SK-N-SH treated with all-trans-retinoic acid at 6 μM for 48 hours (cell line): Measurements from ENCODE around the gene CIT.

ENCODE experiments used
- CREB5 ChIP-seq: fragments of 250-450 bp; sonication (Bioruptor Pico); IDR thresholded peaks from 2 replicates; pipeline ENCODE4 v1.5.1; 2020; ENCODE audit warnings: low read depth, mild to moderate bottlenecking, moderate library complexity
- ESRRG ChIP-seq: fragments of 250-450 bp; sonication (Bioruptor Pico); IDR thresholded peaks from 2 replicates; pipeline ENCODE4 v1.6.1; 2021; ENCODE audit warnings: mild to moderate bottlenecking
- SNAI2 ChIP-seq: fragments of 250-450 bp; sonication (Bioruptor Pico); IDR thresholded peaks from 2 replicates; pipeline ENCODE4 v1.5.0; 2020; ENCODE audit warnings: mild to moderate bottlenecking, moderate library complexity
- ZC3H10 ChIP-seq: fragments of 250-450 bp; sonication (Bioruptor Pico); IDR thresholded peaks from 2 replicates; pipeline ENCODE4 v1.5.1; 2021; ENCODE audit warnings: mild to moderate bottlenecking, moderate library complexity
- ZFP3 ChIP-seq: fragments of 250-450 bp; sonication (Bioruptor Pico); IDR thresholded peaks from 2 replicates; pipeline ENCODE4 v1.5.0; 2020; ENCODE audit warnings: mild to moderate bottlenecking, moderate library complexity
- ZFP30 ChIP-seq: fragments of 450-650 bp; formaldehyde crosslinking; IDR thresholded peaks from 2 replicates; pipeline ENCODE4 v1.5.0; 2022; ENCODE audit warnings: mild to moderate bottlenecking, moderate library complexity
- ZNF70 ChIP-seq: fragments of 450-650 bp; formaldehyde crosslinking; IDR thresholded peaks from 2 replicates; pipeline ENCODE4 v1.5.0; 2020; ENCODE audit warnings: mild to moderate bottlenecking, moderate library complexity
- ZNF8 ChIP-seq: fragments of 450-650 bp; formaldehyde crosslinking; IDR thresholded peaks from 2 replicates; pipeline ENCODE4 v1.5.0; 2020; ENCODE audit warnings: mild to moderate bottlenecking, moderate library complexity

GRCh38 chr12:119859241-119859640, 17.9 kb downstream of the CIT start:
- no peak for TF ChIP-seq SNAI2 (CRISPR knock-in tag)
- TF ChIP-seq ESRRG, result no peak
- TF ChIP-seq ZFP3 (CRISPR knock-in tag), result no peak
- no peak for TF ChIP-seq ZNF8
- no peak for TF ChIP-seq ZC3H10
- no peak for TF ChIP-seq ZFP30 (CRISPR knock-in tag)
- TF ChIP-seq CREB5, result no peak
- TF ChIP-seq ZNF70 (CRISPR knock-in tag), result no peak
